ENCODE results near the gene GYS1.

DNA sequence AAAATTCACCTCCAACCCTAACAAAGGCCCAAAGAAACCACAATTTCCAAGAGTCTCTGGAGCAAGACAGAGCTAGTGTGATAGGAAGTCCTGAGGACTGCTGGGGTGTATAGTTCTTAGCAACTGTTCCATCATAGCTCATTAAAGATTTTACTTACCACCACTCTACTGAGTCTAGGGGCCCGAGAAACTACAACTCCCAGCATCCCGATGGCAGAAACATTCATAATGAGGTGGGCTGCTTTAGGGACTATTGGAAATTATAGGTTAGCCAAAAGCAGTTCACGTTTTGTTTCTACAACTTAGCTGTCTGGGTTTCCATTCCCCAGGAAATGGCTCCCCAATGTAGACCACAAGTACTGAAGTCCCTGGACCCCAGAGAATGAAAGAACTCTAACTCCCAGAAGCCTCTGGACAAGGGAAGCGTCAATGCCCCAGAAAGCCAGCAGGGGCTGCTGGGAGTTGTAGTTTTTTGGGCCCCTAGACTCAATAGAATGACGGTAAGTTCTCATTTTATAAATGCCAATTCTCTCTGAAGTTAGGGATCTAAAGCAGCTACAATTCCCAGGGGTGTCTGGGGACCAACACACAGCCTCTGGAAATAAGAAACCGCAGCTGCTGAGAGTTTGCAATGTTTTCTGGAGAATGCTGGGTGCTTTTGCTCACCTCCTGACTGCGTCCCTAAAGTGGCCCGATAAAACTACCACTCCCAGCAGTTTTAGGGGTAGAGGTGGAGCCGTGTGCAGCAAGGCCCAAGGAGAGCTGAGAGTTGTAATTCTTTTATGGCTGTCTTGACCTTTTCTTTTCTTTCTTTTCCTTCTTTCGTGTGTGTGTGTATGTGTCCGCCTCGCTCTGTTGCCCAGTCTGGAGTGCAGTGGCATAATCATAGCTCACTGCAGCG is 16.9 kb downstream of the GYS1 start:
- TF ChIP-seq, protein P1, sequence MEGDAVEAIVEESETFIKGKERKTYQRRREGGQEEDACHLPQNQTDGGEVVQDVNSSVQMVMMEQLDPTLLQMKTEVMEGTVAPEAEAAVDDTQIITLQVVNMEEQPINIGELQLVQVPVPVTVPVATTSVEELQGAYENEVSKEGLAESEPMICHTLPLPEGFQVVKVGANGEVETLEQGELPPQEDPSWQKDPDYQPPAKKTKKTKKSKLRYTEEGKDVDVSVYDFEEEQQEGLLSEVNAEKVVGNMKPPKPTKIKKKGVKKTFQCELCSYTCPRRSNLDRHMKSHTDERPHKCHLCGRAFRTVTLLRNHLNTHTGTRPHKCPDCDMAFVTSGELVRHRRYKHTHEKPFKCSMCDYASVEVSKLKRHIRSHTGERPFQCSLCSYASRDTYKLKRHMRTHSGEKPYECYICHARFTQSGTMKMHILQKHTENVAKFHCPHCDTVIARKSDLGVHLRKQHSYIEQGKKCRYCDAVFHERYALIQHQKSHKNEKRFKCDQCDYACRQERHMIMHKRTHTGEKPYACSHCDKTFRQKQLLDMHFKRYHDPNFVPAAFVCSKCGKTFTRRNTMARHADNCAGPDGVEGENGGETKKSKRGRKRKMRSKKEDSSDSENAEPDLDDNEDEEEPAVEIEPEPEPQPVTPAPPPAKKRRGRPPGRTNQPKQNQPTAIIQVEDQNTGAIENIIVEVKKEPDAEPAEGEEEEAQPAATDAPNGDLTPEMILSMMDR (IDR thresholded peaks at IDR 0.05; ENCODE audit: insufficient read depth, low read length, poor library complexity, severe bottlenecking) = no peak
- TF ChIP-seq EZH2phosphoT487 (conservative IDR thresholded peaks at IDR 0.05; ENCODE audit: low read length) = no peak

All from SU-DHL-6 (cell line).